Peyer's patch (tissue), 4 donors: Measurements from ENCODE around the gene LRRFIP1.

Experiments
- CTCF ChIP-seq, 6 experiments: fragments of 450-650 bp in 4 of 6; fragments of 200-600 bp in 2 of 6; sonication (generic) in 1 of 6; IDR thresholded peaks; one replicate each; pipeline ENCODE4 v1.5.1; 2017 to 2019; ENCODE audit warnings: antibody characterized with exemption in 6 of 6, mild to moderate bottlenecking in 3 of 6, moderate library complexity in 1 of 6
- POLR2A ChIP-seq, 2 donors: fragments of 450-650 bp; IDR thresholded peaks; one replicate each; pipeline ENCODE4 v1.5.1; 2017; ENCODE audit warnings: antibody characterized with exemption in 2 of 2, mild to moderate bottlenecking in 2 of 2, moderate library complexity in 2 of 2

GRCh38 chr2:237633061-237633561, 5.7 kb downstream of the LRRFIP1 start:
- TF ChIP-seq POLR2A (IDR thresholded peaks at IDR 0.05) (no peak), CTCF (IDR thresholded peaks at IDR 0.05) (no peak)
